Skeletal muscle cell (primary cell): ENCODE results near the gene HDAC5.
A peak's percentile ranks its signal among the peaks of the same experiment; 100 is the strongest.

Experiments
- DNase-seq: peaks from one replicate; pipeline ENCODE4 v3.0.0-alpha.2; 2010; ENCODE audit warnings: low read depth
- H3K4me3 ChIP-seq: 2 replicates; pipeline ENCODE4 v1.5.1; 2011; ENCODE audit warnings: low read depth, mild to moderate bottlenecking, control low read depth, low read length, moderate library complexity

The HDAC5 gene

GRCh38 chr17:44075598-44076293 lies 47.7 kb downstream of the HDAC5 start:
- H3K4me3 ChIP-seq = no peak overlapping the region
- no peak for DNase-seq

- DNase-seq = no peak
- H3K4me3 ChIP-seq = no peak overlapping the region
Measured at GRCh38 chr17:44074911-44075285, 48.5 kb downstream of the HDAC5 start.

- DNase-seq = no peak
- H3K4me3 ChIP-seq = no peak overlapping the region
Measured at GRCh38 chr17:44074231-44074910, 49.1 kb downstream of the HDAC5 start.

- DNase-seq = no peak
- peak overlapping the region; percentile 74 for H3K4me3 ChIP-seq
Measured at GRCh38 chr17:44071772-44072171, 51.7 kb downstream of the HDAC5 start.

- DNase-seq = no peak
- peak overlapping the region; percentile 74 for H3K4me3 ChIP-seq
Measured at GRCh38 chr17:44071198-44071520, 52.3 kb downstream of the HDAC5 start.

- H3K4me3 ChIP-seq = peak within 1 kb of the TSS; percentile 74
- DNase-seq = peak; percentile 97
Measured at GRCh38 chr17:44070455-44071197, 52.8 kb downstream of the HDAC5 start, which contains the start of gene G6PC3. Gene G6PC3, plus strand, starts transcription at chr17:44070735. Its CDS starts 231 bp downstream, at chr17:44070966.

- H3K4me3 ChIP-seq = peak overlapping the region; percentile 74
- DNase-seq = no peak
Measured at GRCh38 chr17:44069974-44070454, 53.4 kb downstream of the HDAC5 start.

GRCh38 chr17:44067545-44067940 lies 55.9 kb downstream of the HDAC5 start:
- DNase-seq = no peak
- no peak overlapping the region for H3K4me3 ChIP-seq

- H3K4me3 ChIP-seq = peak within 1 kb of the TSS; percentile 86
- DNase-seq = peak; percentile 69
Measured at GRCh38 chr17:44066204-44066930, 57.1 kb downstream of the HDAC5 start, which contains the start of gene LSM12. Gene LSM12, minus strand, starts transcription at chr17:44066671. Its CDS starts 84 bp downstream, at chr17:44066587.

GRCh38 chr17:44065668-44066203 lies 57.7 kb downstream of the HDAC5 start:
- DNase-seq = no peak
- H3K4me3 ChIP-seq = peak overlapping the region; percentile 86

- DNase-seq = no peak
Measured at GRCh38 chr17:44063704-44064639, 59.5 kb downstream of the HDAC5 start.

GRCh38 chr17:44062871-44063270 lies 60.6 kb downstream of the HDAC5 start:
- H3K4me3 ChIP-seq = no peak overlapping the region
- DNase-seq = no peak

More at GRCh38 chr17:44063704-44064639, 59.5 kb downstream of the HDAC5 start:
- no peak overlapping the region for H3K4me3 ChIP-seq

- DNase-seq = no peak
- no peak overlapping the region for H3K4me3 ChIP-seq
Measured at GRCh38 chr17:44061446-44061845, 62.0 kb downstream of the HDAC5 start.

GRCh38 chr17:44059101-44059892 lies 64.1 kb downstream of the HDAC5 start:
- no peak for DNase-seq

GRCh38 chr17:44053125-44053872 lies 70.1 kb downstream of the HDAC5 start:
- DNase-seq = no peak

More at GRCh38 chr17:44059101-44059892, 64.1 kb downstream of the HDAC5 start:
- no peak overlapping the region for H3K4me3 ChIP-seq

GRCh38 chr17:44049294-44050060 lies 74.0 kb downstream of the HDAC5 start:
- peak; percentile 44 for DNase-seq
- no peak overlapping the region for H3K4me3 ChIP-seq

More at GRCh38 chr17:44053125-44053872, 70.1 kb downstream of the HDAC5 start:
- no peak overlapping the region for H3K4me3 ChIP-seq
